GM12872 (cell line): ENCODE results near the gene RS1.

Source experiments
- CTCF ChIP-seq: IDR thresholded peaks from 3 replicates; pipeline ENCODE4 v1.5.1; 2011; ENCODE audit warnings: low read depth, mild to moderate bottlenecking, low read length, moderate library complexity; ENCODE audit not compliant: insufficient read depth

Gene RS1

GRCh38 chrX:18698737-18699650 lies 27.1 kb upstream of the RS1 start:
- TF ChIP-seq CTCF: no peak

- TF ChIP-seq CTCF: no peak
These were observed 24.7 kb upstream of the RS1 start for GRCh38 chrX:18696653-18697052.

GRCh38 chrX:18692541-18692940 lies 20.6 kb upstream of the RS1 start:
- TF ChIP-seq CTCF: no peak

- no peak for TF ChIP-seq CTCF
These were observed 19.5 kb upstream of the RS1 start for GRCh38 chrX:18691431-18691830.

GRCh38 chrX:18687856-18688495 lies 16.1 kb upstream of the RS1 start:
- TF ChIP-seq CTCF: no peak

GRCh38 chrX:18682979-18683387 lies 11.1 kb upstream of the RS1 start:
- TF ChIP-seq CTCF: no peak

- no peak for TF ChIP-seq CTCF
These were observed 10.1 kb upstream of the RS1 start for GRCh38 chrX:18681996-18682395.
